Hematopoietic multipotent progenitor cell treated with erythropoietin and hydrocortisone succinate and interleukin-3 and kit ligand, for 17 days (in vitro differentiated cells): ENCODE measurements around the gene LST1.

ENCODE experiments used
- DNase-seq: peaks from one replicate; pipeline ENCODE4 v3.0.0-alpha.2; 2015; ENCODE audit warnings: low spot score

Gene LST1

DNA sequence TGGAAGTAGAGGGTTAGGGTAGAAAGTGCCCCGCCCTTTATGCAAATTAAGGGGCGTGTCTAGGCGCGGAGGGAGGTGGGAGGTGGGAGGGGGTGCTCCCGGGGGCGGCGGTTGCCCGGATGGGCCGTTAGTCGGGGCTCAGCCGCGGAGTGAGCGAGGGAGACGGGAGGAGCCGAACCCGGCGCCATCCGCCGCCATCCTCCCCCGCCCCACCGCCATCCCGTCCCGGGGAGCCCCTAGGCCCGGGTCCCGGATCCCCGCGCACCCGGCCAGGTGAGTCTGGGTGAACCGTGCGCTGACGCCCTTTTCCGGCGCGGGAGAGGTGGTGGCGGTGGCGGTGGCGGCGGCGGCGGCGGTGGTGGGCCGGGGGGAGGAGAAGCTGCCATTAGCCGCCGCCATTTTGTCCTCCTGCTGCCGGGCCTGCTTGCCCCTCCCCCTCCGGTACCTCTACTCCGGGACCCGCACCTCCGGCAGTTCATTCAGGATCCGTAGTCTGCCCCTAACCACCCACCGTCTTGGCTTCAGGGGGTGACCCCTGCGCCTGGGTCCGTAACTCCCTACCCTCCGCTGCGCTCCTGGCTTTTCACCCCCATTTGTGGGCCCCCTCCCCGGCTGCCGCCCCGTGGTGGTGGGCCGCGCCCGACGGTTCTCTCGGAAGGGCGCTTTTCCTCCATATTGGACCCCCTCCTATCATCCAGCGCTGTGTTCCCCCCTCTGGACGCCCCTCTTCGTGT lies 34.7 kb downstream of the LST1 start, which contains the start of gene PRRC2A:
PRRC2A (plus strand) TSS at position 130 of the 734 bp plus-strand sequence. CDS start 2,075 bp downstream, outside the sequence.
- DNase-seq: no peak

DNA sequence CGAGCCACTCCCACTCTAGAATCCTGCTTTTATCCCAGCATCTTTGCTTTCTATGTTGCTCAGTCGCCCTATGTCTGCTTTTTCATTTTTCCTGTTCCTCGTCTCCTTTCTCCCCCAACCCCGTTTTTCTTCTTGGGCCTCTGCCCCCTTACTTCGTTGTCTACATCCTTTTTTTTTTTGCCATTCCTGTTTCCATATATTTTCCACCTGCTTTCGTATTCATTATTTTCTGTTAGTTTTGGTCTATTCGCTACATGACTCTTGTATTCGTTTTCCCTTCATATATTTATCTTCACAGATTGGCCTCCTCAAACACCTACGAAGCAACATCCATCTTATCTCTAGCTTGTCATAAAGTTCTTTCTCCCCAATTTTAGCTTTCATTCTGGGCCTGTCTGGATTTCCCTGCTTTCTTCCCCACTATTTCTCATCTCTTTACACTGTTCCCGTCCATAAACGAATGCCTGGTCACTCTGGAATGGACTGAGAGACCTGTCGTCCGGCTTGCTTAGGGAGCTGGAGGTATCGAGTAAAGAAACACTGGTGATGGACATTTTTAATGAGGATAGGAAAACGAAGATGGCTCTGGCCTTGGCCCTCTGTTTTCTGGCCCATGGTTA lies 35.4 kb downstream of the LST1 start:
- DNase-seq: no peak

DNA sequence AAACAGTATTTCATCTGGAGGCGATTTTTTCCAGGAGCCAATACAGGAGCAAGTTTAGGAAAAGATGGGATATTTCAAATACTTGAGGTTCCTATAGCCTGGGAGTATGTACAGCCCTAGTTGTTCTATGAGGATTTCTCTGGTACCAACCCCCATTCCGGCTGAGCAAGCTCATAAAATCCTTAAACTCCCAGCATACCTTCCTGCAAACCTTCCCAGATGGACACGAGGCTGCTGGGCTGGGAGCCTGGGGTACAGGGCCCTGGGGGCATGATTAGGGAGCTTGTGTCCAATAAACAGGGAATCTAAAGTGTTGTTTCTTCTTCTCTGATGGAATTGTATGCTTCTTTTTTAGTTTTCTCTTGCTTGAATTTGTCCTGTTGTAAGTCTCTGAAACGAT lies 35.9 kb downstream of the LST1 start:
- no peak for DNase-seq

DNA sequence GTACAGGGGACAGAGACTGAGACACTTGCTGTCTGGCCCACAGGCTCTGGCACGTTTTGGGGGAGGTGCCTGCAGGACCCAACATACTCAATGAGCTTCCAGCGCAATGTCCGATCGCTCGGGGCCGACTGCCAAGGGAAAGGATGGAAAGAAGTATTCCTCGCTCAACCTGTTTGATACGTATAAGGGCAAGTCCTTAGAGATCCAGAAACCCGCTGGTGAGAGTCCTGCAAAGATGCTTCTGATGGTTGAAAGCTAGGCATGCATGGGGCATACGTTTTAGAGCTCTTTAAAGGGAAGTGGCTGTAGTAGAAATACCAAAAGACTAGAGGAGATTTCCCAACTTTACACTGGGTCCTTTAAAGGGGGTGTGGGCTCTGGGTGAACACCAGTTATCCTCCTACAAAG lies 36.6 kb downstream of the LST1 start:
- no peak for DNase-seq

DNA sequence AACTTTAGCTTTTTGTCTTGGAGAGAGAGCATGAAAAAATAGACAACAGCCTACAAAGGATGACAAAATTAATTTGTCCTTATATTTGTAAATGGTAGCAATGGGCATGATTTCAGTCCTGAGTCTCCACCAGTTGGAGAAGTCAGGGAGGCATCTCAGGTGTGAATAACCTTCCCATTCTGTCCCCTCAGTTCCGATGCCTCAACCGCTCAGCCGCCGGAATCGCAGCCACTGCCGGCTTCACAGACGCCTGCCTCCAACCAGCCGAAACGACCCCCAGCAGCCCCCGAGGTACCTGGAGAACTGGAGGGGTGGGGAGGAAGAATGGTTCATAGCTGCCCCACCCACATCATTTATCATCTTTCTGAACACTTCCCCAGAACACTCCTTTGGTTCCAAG lies 38.0 kb downstream of the LST1 start:
- no peak for DNase-seq

DNA sequence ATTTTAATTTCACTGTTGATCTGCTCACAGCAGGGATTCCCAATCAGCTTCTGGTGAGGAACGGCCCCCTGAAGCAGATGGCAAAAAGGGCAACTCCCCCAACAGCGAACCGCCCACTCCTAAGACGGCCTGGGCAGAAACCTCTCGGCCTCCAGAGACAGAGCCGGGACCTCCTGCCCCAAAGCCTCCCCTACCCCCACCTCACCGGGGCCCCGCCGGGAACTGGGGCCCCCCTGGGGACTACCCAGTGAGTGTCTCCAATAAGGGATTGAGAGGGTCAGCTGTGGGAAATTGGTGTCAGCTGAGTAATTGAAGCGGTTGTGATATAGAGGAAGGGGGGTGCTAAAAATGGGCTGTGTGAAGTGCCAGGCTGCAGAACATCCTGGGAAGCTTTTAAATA lies 40.9 kb downstream of the LST1 start:
- no peak for DNase-seq

DNA sequence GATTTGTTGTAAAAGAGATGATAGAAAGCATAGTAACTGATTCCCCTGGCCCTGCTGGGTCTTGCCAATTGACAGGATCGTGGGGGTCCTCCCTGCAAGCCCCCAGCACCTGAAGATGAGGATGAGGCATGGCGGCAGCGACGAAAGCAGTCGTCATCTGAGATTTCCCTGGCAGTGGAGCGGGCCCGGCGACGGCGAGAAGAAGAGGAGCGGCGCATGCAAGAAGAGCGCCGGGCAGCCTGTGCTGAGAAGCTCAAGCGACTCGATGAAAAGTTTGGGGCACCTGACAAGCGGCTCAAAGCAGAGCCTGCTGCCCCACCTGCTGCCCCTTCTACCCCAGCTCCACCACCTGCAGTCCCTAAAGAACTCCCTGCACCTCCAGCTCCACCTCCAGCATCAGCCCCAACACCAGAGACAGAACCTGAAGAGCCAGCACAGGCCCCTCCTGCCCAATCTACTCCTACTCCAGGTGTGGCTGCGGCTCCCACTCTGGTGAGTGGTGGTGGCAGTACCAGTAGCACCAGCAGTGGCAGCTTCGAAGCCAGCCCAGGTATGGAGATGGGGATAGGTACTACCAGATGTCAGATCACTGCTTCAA lies 41.7 kb downstream of the LST1 start:
- no peak for DNase-seq

DNA sequence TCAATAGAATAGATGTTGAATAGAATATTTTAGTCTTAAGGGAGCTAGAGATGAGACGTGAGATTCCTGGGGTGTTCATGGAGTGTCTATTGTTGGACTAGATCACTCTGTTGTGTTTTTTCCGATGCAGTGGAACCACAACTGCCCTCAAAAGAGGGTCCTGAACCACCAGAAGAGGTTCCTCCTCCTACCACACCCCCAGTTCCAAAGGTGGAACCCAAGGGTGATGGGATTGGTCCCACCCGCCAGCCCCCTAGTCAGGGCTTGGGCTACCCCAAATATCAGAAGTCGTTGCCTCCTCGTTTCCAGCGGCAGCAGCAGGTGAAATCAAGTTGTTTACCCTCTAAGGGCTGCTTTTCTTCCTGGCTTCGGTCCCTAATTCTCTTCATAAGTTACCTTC lies 42.9 kb downstream of the LST1 start:
- no peak for DNase-seq

DNA sequence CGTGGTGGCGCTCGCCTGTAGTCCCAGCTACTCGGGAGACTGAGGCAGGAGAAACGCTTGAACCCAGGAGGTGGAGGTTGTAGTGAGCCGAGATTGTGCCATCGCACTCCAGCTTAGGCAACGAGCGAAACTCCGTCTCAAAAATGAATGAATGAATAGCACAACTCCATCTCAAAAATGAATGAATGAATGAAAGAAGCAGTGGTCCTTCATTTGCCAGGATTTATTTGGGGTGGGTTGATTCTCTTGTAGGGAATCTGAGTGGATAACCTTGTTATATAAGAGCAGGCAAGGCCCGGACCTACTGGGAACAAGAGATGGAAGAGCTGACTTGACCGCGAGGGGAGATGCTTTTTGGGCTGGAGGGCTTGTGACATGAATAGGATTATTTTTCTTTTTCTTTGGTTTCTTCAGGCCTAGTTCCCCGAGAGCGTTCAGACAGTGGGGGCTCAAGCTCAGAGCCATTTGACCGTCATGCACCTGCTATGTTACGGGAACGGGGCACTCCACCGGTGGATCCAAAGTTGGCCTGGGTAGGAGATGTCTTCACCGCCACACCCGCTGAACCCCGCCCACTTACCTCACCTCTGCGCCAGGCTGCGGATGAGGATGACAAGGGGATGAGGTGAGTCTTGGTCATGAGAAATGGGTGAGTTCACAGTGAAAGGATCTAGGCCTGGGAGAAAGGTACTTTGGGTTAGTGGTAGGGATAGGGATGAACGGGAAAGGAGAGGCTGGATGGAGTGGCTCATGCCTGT lies 44.3 kb downstream of the LST1 start:
- no peak for DNase-seq

DNA sequence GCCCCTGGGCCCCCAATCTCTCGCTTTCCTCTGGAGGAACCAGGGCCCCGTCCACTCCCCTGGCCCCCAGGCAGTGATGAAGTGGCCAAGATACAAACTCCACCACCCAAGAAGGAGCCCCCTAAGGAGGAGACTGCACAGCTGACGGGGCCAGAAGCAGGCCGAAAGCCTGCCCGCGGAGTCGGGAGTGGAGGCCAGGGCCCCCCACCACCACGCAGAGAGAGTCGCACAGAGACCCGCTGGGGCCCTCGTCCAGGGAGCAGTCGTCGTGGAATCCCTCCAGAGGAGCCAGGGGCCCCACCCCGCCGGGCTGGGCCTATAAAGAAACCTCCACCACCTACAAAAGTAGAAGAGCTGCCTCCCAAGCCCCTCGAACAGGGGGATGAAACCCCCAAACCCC lies 45.1 kb downstream of the LST1 start:
- no peak for DNase-seq

DNA sequence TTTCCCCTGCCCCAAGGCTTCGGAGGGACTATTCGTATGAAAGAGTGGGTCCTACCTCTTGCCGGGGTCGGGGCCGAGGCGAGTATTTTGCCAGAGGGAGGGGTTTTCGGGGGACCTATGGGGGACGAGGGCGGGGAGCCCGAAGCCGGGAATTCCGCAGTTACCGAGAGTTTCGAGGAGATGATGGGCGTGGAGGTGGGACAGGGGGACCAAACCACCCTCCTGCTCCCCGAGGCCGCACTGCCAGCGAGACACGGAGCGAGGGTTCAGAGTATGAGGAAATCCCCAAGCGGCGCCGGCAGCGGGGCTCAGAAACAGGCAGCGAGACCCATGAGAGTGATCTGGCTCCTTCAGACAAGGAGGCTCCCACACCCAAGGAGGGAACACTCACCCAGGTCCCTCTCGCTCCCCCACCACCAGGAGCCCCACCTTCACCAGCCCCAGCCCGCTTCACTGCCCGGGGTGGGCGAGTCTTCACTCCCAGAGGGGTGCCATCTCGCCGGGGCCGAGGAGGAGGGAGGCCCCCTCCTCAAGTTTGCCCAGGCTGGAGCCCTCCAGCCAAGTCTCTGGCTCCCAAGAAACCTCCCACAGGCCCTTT lies 45.7 kb downstream of the LST1 start:
- DNase-seq: no peak

DNA sequence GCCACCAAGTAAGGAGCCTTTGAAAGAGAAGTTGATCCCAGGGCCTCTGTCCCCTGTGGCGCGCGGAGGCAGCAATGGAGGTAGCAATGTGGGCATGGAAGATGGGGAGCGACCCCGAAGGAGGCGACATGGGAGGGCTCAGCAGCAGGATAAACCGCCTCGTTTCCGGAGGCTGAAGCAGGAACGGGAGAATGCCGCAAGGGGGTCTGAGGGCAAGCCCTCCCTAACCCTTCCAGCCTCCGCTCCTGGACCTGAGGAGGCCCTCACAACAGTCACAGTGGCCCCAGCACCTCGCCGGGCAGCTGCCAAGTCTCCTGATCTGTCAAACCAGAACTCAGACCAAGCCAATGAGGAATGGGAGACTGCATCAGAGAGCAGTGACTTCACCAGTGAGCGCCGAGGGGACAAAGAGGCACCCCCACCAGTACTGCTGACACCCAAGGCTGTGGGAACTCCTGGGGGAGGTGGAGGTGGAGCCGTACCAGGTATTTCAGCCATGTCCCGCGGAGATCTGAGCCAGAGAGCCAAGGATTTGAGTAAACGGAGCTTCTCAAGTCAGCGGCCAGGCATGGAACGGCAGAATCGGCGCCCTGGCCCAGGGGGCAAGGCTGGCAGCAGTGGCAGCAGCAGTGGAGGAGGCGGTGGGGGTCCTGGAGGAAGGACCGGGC lies 46.3 kb downstream of the LST1 start:
- DNase-seq: no peak

DNA sequence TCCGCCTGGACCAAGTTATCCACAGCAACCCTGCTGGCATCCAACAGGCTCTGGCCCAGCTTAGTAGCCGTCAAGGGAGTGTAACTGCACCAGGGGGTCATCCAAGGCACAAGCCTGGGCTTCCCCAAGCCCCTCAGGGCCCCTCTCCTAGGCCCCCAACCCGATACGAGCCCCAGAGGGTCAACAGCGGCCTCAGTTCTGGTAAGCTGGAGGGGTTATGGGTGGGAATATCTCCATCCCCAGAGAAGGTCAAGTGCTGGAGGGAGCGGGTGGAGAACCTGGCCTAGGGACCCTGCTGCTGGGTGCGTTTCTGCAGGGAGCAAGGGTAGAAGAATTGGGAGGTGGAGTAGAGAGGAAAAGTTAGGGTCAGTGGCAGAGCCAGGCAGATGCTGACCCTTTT lies 47.4 kb downstream of the LST1 start:
- no peak for DNase-seq

DNA sequence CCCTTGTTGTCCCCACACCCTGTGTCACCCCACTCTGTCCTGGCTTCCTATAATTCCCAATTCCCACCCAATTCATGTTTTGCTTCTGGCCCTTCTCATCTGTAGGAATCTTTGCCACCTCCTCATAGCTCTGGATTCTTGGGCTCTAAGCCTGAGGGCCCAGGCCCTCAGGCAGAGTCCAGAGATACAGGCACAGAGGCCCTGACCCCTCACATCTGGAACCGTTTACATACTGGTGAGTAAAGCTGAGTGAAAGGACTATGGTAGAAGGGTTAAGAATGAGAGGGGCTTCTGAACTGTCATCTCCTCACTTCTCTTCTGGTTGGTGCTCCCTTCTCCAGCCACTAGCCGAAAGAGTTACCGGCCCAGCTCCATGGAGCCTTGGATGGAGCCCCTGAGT lies 48.1 kb downstream of the LST1 start:
- no peak for DNase-seq

DNA sequence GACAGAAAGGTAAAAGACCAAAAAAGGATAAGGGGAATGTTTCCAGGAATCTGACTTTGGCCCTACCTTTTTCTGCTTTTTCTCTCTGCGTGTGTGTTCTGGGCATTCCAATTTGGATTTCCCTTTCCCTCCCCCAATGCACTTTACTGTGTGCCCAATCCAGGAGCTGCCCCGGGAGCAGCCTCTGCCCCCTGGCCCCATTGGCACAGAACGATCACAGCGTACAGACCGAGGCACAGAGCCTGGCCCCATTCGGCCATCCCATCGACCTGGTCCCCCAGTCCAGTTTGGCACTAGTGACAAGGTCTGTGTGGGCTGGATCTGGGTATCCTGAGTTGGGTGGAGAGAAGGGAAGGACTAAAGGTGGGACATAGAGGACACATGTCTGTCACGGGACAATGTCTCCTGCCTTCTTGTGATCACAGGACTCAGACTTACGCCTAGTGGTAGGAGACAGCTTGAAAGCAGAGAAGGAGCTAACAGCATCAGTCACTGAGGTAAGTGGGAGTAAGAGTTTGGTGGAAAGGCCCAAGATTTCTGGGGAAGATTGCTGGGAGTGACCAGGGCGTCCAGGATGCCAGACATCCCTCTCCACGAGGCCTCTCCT lies 49.0 kb downstream of the LST1 start:
- DNase-seq: no peak

DNA sequence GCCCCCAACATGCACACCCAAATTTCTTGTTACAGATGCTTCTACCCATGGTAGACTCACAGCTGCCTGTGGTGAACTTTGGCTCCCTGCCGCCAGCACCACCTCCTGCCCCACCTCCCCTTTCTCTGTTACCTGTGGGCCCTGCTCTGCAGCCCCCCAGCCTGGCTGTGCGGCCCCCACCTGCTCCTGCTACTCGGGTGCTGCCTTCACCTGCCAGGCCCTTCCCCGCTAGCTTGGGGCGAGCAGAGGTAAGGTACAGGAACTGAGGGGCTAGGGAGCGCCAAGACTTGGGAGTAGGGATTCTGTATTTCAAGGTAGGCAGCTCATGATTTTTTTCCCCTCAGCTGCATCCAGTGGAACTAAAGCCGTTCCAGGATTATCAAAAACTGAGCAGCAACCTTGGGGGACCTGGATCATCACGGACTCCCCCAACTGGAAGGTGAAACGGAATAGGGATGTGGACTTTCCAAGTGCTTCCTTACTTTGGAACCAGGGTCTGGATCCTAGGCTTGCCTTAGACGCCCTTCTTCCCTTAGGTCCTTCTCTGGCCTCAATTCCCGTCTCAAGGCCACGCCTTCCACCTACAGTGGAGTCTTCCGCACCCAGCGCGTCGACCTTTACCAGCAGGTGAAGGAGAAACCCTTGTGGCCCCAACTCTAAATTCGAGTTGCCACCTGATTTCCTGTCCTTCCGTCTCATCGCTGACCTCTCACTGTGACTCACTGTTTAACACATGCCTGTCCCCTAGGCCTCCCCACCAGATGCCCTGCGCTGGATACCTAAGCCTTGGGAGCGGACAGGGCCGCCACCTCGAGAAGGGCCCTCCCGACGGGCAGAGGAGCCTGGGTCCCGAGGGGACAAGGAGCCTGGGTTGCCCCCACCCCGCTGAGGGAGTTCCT lies 50.9 kb downstream of the LST1 start:
- no peak for DNase-seq
